ENCODE measurements around the gene RBM34.

Gene RBM34

DNA sequence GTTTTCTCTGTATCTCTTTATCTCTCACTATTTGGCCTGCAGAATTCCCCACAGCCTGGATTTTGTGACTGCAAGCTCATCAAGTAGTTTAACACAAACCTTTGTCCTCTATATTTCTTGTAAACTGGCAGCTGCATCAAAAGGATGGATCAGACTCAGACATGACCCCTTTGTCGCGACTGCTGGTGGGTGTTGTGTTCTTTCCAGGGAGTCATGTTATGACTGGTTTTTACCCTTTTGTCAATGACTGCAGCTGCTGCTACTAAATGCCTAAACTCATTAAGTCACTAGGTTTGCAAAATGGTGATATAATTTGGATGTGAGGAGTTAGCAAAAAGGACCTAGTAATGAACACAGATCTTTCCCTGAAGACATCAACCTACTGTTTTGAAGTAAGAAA lies 22.2 kb downstream of the RBM34 start:
- TF ChIP-seq, protein P1, sequence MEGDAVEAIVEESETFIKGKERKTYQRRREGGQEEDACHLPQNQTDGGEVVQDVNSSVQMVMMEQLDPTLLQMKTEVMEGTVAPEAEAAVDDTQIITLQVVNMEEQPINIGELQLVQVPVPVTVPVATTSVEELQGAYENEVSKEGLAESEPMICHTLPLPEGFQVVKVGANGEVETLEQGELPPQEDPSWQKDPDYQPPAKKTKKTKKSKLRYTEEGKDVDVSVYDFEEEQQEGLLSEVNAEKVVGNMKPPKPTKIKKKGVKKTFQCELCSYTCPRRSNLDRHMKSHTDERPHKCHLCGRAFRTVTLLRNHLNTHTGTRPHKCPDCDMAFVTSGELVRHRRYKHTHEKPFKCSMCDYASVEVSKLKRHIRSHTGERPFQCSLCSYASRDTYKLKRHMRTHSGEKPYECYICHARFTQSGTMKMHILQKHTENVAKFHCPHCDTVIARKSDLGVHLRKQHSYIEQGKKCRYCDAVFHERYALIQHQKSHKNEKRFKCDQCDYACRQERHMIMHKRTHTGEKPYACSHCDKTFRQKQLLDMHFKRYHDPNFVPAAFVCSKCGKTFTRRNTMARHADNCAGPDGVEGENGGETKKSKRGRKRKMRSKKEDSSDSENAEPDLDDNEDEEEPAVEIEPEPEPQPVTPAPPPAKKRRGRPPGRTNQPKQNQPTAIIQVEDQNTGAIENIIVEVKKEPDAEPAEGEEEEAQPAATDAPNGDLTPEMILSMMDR (IDR thresholded peaks at IDR 0.05; ENCODE audit: low read depth, low read length, missing control alignments), result no peak
- H3K4me3 ChIP-seq (ENCODE audit: low read depth, low read length), result no peak overlapping the region
- DNase-seq (ENCODE audit: low read depth), result no peak

GRCh38 chr1:235136111-235136510 lies 24.9 kb downstream of the RBM34 start:
- TF ChIP-seq, protein P1 (IDR thresholded peaks at IDR 0.05; ENCODE audit: low read depth, low read length, missing control alignments), result no peak
- DNase-seq (ENCODE audit: low read depth), result no peak
- H3K4me3 ChIP-seq (ENCODE audit: low read depth, low read length), result no peak overlapping the region

- TF ChIP-seq, protein P1 (IDR thresholded peaks at IDR 0.05; ENCODE audit: low read depth, low read length, missing control alignments), result no peak
- no peak overlapping the region for H3K4me3 ChIP-seq (ENCODE audit: low read depth, low read length)
- no peak for DNase-seq (ENCODE audit: low read depth)
Measured at GRCh38 chr1:235134171-235134570, 26.9 kb downstream of the RBM34 start.

DNA sequence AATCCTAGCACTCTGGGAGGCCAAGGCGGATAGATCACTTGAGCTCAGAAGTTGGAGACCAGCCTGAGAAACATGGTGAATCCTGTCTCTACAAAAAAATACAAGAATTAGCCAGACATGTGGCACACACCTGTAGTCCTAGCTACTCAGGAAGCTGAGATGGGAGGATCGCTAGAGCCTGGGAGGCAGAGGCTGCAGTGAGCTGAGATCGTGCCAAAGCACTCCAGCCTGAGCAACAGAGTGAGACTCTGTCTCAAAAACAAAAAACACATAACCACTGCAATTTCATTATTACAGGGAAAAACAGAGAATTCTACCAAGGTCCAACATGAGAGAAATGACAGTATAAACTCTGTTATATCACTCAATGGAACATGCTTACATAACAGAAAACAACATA lies 28.0 kb downstream of the RBM34 start:
- no peak for DNase-seq (ENCODE audit: low read depth)
- no peak overlapping the region for H3K4me3 ChIP-seq (ENCODE audit: low read depth, low read length)
- TF ChIP-seq, protein P1 (IDR thresholded peaks at IDR 0.05; ENCODE audit: low read depth, low read length, missing control alignments), result no peak

DNA sequence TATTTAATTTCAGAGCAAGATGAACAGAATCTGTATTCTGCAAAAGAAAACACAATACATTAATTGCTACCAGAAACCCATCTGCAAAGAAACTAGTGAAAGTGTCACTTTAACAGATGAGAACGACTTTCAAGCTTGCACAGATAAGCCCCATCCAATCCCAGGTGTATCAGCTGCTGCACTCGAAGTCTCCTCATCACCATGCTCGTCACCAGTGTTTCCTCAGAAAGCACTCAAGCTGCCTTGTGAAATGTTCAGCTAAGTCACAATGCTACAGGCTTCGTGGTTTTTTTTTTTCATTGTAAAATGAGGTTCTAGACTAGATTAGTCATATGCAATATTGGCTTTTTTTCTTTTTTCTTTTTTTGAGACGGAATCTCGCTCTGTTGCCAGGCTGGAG lies 29.1 kb downstream of the RBM34 start:
- DNase-seq (ENCODE audit: low read depth), result no peak
- H3K4me3 ChIP-seq (ENCODE audit: low read depth, low read length), result no peak overlapping the region
- TF ChIP-seq, protein P1 (IDR thresholded peaks at IDR 0.05; ENCODE audit: low read depth, low read length, missing control alignments), result no peak

DNA sequence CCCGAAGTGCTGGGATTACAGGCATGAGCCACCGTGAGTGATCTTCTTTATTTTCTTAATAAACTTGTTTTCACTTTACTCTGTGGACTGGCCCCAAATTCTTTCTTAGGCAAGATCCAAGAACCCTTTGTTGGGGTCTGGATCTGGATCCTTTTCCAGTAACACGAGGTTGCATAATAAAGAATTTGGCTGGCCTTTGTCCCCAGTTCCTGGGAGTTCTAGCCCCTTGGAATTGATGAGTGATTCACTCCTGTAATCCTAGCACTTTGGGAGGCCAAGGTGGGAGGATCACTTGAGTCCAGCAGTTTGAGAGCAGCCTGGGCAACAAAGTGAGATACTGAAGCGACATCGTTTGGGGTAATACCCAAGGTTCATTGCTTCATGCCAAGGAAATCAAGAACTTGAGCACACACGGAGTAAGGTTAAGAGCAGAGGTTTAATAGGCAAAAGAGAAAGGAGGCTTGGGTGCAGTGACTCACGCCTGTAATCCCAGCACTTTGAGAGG lies 30.2 kb downstream of the RBM34 start:
- H3K4me3 ChIP-seq (ENCODE audit: low read depth, low read length), result no peak overlapping the region
- DNase-seq (ENCODE audit: low read depth), result no peak
- TF ChIP-seq, protein P1 (IDR thresholded peaks at IDR 0.05; ENCODE audit: low read depth, low read length, missing control alignments), result no peak

DNA sequence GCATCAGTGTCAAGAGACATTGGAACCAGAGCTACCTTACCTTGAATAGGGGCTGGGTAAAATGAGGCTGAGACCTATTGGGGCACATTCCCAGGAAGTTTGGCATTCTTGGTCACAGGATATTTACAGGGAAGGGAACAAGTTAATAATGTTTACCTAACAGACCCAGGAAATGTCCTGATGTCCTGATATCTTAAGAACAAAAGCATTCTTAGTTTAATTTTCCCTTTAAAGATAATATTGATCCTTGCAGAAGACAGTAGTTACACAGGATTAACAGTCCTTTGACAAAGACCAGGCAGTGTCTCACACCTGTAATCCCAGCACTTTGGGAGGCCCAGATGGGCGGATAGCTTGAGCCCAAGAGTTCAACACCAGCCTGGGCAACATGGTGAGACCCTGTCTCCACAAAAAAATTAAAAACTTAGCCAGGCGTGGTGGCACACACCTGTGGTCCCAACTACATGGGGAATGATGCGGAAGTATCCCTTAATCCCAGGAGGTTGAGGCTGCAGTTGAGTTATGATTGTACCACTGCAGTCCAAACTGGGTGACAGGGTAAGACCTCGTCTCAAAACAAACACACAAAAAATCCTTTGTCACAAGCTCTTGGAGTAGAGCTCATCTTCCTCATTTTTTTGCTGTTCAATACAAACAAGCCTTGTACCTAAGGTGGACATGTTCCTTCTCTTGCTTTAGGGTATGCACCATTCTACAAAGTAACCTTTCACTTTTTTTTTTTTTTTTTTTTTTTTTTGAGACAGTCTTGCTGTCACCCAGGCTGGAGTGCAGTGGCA lies 31.1 kb downstream of the RBM34 start:
- TF ChIP-seq, protein P1 (IDR thresholded peaks at IDR 0.05; ENCODE audit: low read depth, low read length, missing control alignments), result no peak
- DNase-seq (ENCODE audit: low read depth), result no peak
- no peak overlapping the region for H3K4me3 ChIP-seq (ENCODE audit: low read depth, low read length)
